DND-41 (cell line): ENCODE data around the gene CALY.

Source experiments
- EZH2 ChIP-seq: IDR thresholded peaks from 3 replicates; pipeline ENCODE4 v1.6.1; 2012; ENCODE audit warnings: borderline replicate concordance, low read depth, mild to moderate bottlenecking, moderate library complexity, low read length, inconsistent platforms; ENCODE audit not compliant: severe bottlenecking
- TF ChIP-seq, protein P1 (sequence below): IDR thresholded peaks from 2 replicates; pipeline ENCODE4 v1.5.1; 2012; ENCODE audit warnings: borderline replicate concordance, low read length, moderate library complexity, mild to moderate bottlenecking; ENCODE audit not compliant: poor library complexity, severe bottlenecking; ENCODE audit errors: extremely low read depth

DNA sequence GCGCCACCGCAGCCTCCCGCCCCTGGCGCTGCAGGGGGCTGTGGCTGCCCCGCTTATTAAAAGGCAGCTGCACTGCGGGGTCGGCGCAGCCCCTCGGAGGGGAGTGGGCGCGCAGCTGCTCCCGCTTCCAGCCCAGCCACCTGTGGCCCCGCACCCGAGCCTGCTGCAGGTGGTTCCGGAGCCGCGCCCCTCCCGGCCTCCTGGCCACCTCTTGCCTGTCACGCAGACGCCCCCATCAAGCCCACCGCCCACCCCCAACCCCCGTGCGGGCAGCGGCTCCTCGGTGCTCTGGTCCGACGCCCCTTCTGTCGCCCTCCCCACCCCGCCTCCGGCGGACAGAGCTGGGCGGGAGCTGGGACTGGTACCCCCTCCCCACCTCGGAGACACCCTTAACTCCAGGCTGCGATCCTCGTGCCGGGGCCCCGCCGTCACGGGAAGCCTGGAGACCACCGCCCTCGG is 549 bp downstream of the CALY start:
- TF ChIP-seq, protein P1, sequence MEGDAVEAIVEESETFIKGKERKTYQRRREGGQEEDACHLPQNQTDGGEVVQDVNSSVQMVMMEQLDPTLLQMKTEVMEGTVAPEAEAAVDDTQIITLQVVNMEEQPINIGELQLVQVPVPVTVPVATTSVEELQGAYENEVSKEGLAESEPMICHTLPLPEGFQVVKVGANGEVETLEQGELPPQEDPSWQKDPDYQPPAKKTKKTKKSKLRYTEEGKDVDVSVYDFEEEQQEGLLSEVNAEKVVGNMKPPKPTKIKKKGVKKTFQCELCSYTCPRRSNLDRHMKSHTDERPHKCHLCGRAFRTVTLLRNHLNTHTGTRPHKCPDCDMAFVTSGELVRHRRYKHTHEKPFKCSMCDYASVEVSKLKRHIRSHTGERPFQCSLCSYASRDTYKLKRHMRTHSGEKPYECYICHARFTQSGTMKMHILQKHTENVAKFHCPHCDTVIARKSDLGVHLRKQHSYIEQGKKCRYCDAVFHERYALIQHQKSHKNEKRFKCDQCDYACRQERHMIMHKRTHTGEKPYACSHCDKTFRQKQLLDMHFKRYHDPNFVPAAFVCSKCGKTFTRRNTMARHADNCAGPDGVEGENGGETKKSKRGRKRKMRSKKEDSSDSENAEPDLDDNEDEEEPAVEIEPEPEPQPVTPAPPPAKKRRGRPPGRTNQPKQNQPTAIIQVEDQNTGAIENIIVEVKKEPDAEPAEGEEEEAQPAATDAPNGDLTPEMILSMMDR = no peak
- no peak for TF ChIP-seq EZH2
